Fibroblast of lung (primary cell): ENCODE data around the gene UNC5A.

ENCODE experiments used
- CTCF ChIP-seq, 2 donors: IDR thresholded peaks in 1 of 2; conservative IDR thresholded peaks in 1 of 2; 1 replicate in 1 of 2; 2 replicates in 1 of 2; pipeline ENCODE4 v1.5.1; 2011 to 2012; ENCODE audit warnings: low read length in 2 of 2, control low read depth in 1 of 2, inconsistent platforms in 1 of 2, low read depth in 1 of 2, mild to moderate bottlenecking in 1 of 2
- EZH2 ChIP-seq: IDR thresholded peaks from 2 replicates; pipeline ENCODE4 v1.5.1; 2012; ENCODE audit warnings: low read length, control low read depth, mild to moderate bottlenecking; ENCODE audit errors: missing control alignments

- TF ChIP-seq EZH2: no peak
- TF ChIP-seq CTCF (conservative IDR thresholded peaks at IDR 0.05 in 1 of 2, IDR thresholded peaks at IDR 0.05 in 1 of 2; ENCODE audit: low read depth in 1 of 2, low read length in 2 of 2): no peak
Observed at GRCh38 chr5:176877793-176878331, 67.5 kb downstream of the UNC5A start.
